ENCODE measurements around the gene TMEM178B.
"Not testable (repeated sequence)": the region's sequence is repeated elsewhere in the genome, so short reads cannot be mapped to it uniquely, and the experiment has no call there.

Gene TMEM178B

GRCh38 chr7:141166926-141167325, 93.1 kb downstream of the TMEM178B start:
- no peak overlapping the region for H3K4me3 ChIP-seq (replicated peaks; ENCODE audit: insufficient read depth, low read length)
- no peak overlapping the region for H3K27ac ChIP-seq (replicated peaks)
- H3K27me3 ChIP-seq (ENCODE audit: insufficient read depth, poor library complexity, severe bottlenecking): no peaks in the 10 kb centered on the region
- TF ChIP-seq CTCF (IDR thresholded peaks at IDR 0.05; ENCODE audit: insufficient read depth, low read length): no peak
- no peak for TF ChIP-seq REST (IDR thresholded peaks at IDR 0.05; ENCODE audit: insufficient replicate concordance, low read depth)
- TF ChIP-seq SPI1 (IDR thresholded peaks at IDR 0.05; ENCODE audit: borderline replicate concordance, low read depth): no peak
- no peak for DNase-seq (ENCODE audit: low read depth in 1 of 2, low spot score in 1 of 2)

- H3K27me3 ChIP-seq (ENCODE audit: insufficient read depth, poor library complexity, severe bottlenecking): no peaks in the 10 kb centered on the region
- H3K4me3 ChIP-seq (replicated peaks; ENCODE audit: insufficient read depth, low read length): no peak overlapping the region
These were observed 93.6 kb downstream of the TMEM178B start for GRCh38 chr7:141167381-141167964.

GRCh38 chr7:141169157-141169556, 95.3 kb downstream of the TMEM178B start:
- DNase-seq (ENCODE audit: low read depth in 1 of 2, low spot score in 1 of 2); H3K27me3 ChIP-seq (ENCODE audit: insufficient read depth, poor library complexity, severe bottlenecking); H3K4me3 ChIP-seq (replicated peaks; ENCODE audit: insufficient read depth, low read length); H3K27ac ChIP-seq (replicated peaks): not testable (repeated sequence)

More at GRCh38 chr7:141167381-141167964, 93.6 kb downstream of the TMEM178B start:
- TF ChIP-seq CTCF (IDR thresholded peaks at IDR 0.05; ENCODE audit: insufficient read depth, low read length): no peak
- no peak for TF ChIP-seq REST (IDR thresholded peaks at IDR 0.05; ENCODE audit: insufficient replicate concordance, low read depth)
- no peak for TF ChIP-seq POLR2AphosphoS5 (IDR thresholded peaks at IDR 0.05; ENCODE audit: low read depth)
- TF ChIP-seq SPI1 (IDR thresholded peaks at IDR 0.05; ENCODE audit: borderline replicate concordance, low read depth): no peak
- TF ChIP-seq GABPA (IDR thresholded peaks at IDR 0.05; ENCODE audit: low read depth): no peak
- no peak for DNase-seq (ENCODE audit: low read depth in 1 of 2, low spot score in 1 of 2)
- no peak overlapping the region for H3K27ac ChIP-seq (replicated peaks)

- not testable (repeated sequence) for H3K4me3 ChIP-seq (replicated peaks; ENCODE audit: insufficient read depth, low read length); DNase-seq (ENCODE audit: low read depth in 1 of 2, low spot score in 1 of 2); H3K27me3 ChIP-seq (ENCODE audit: insufficient read depth, poor library complexity, severe bottlenecking); H3K27ac ChIP-seq (replicated peaks)
- TF ChIP-seq SPI1 (IDR thresholded peaks at IDR 0.05; ENCODE audit: borderline replicate concordance, low read depth): peak; percentile 66
These were observed 101.9 kb downstream of the TMEM178B start for GRCh38 chr7:141175728-141176127.

- H3K27me3 ChIP-seq (ENCODE audit: insufficient read depth, poor library complexity, severe bottlenecking); DNase-seq (ENCODE audit: low read depth in 1 of 2, low spot score in 1 of 2); H3K27ac ChIP-seq (replicated peaks); H3K4me3 ChIP-seq (replicated peaks; ENCODE audit: insufficient read depth, low read length): not testable (repeated sequence)
These were observed 103.3 kb downstream of the TMEM178B start for GRCh38 chr7:141177120-141177519.
